ENCODE results near the gene IFT20.

The IFT20 gene

GRCh38 chr17:28372203-28372944, 37.1 kb upstream of the IFT20 start:
- H3K4me3 ChIP-seq (ENCODE audit: low read depth, low read length): peak overlapping the region; percentile 56
- peak; percentile 23 for DNase-seq (ENCODE audit: low read depth)
- TF ChIP-seq, protein P1, sequence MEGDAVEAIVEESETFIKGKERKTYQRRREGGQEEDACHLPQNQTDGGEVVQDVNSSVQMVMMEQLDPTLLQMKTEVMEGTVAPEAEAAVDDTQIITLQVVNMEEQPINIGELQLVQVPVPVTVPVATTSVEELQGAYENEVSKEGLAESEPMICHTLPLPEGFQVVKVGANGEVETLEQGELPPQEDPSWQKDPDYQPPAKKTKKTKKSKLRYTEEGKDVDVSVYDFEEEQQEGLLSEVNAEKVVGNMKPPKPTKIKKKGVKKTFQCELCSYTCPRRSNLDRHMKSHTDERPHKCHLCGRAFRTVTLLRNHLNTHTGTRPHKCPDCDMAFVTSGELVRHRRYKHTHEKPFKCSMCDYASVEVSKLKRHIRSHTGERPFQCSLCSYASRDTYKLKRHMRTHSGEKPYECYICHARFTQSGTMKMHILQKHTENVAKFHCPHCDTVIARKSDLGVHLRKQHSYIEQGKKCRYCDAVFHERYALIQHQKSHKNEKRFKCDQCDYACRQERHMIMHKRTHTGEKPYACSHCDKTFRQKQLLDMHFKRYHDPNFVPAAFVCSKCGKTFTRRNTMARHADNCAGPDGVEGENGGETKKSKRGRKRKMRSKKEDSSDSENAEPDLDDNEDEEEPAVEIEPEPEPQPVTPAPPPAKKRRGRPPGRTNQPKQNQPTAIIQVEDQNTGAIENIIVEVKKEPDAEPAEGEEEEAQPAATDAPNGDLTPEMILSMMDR (conservative IDR thresholded peaks at IDR 0.05; ENCODE audit: low read depth, low read length): no peak

GRCh38 chr17:28371245-28372202, 36.3 kb upstream of the IFT20 start, which contains the start of gene SARM1:
Gene SARM1 (plus strand): TSS chr17:28371694. CDS start chr17:28372033, 339 bp downstream.
- TF ChIP-seq, protein P1 (conservative IDR thresholded peaks at IDR 0.05; ENCODE audit: low read depth, low read length): no peak
- H3K4me3 ChIP-seq (ENCODE audit: low read depth, low read length): peak within 1 kb of the TSS; percentile 56
- DNase-seq (ENCODE audit: low read depth): peak; percentile 79

DNA sequence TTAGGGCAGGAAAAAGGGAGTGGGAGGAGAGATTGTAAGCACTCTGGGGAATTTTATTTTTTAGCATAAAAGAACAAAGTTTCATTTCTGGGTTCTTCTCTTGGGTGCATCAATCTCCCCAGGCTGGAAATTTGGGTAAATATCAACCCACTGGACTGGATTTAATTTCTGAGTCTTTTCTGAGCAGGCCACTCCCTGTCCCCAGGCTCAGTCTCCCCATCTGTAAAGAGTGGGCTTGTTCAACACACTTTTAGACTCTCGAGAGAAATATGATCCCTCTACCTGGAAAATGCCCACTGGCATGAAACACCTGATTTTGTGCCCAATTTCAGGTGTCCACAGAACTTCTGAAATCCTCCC, 35.5 kb upstream of the IFT20 start:
- no peak for DNase-seq (ENCODE audit: low read depth)
- no peak overlapping the region for H3K4me3 ChIP-seq (ENCODE audit: low read depth, low read length)
- TF ChIP-seq, protein P1 (conservative IDR thresholded peaks at IDR 0.05; ENCODE audit: low read depth, low read length): no peak

DNA sequence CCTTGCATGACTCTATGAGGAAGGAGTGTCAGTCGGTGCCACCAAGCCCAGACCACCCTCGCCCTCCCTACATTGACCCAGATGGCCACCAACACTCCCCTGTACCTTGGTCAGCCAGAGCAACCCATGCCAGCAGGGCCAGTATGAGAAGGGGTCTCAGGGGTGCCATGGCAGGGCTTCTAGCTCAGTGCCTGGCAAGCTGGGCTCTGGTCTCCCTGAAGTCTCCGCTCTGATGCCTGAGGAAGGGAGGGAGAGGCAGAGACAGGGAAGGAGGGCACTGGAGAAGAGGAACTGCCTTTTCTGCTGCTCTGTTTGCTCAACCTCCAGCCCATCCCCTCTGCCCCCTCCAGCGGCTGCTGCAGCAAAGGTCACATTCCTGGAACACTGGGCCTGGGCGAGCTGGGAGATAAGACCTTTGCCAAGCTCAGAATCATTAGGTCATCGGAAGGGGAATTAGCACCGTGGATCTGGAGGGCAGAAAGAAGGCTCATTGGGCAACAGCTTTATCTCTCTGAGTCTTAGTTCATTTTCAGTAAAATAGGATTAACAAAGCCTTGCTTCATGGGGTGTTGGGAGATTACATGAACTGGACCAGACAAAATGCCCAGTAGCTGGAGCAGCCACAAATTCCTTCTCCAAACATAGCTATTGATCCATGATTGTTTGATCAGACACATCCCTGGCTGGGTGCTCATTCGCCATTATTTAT, 34.9 kb upstream of the IFT20 start, which contains the start of gene VTN:
VTN (minus strand) TSS at position 273 of the 709 bp plus-strand sequence; CDS start at position 169, 104 bp downstream.
- DNase-seq (ENCODE audit: low read depth): peak; percentile 26
- TF ChIP-seq, protein P1 (conservative IDR thresholded peaks at IDR 0.05; ENCODE audit: low read depth, low read length): no peak
- peak within 1 kb of the TSS; percentile 56 for H3K4me3 ChIP-seq (ENCODE audit: low read depth, low read length)

GRCh38 chr17:28369684-28370034, 34.4 kb upstream of the IFT20 start:
- TF ChIP-seq, protein P1 (conservative IDR thresholded peaks at IDR 0.05; ENCODE audit: low read depth, low read length): no peak
- no peak overlapping the region for H3K4me3 ChIP-seq (ENCODE audit: low read depth, low read length)
- no peak for DNase-seq (ENCODE audit: low read depth)

DNA sequence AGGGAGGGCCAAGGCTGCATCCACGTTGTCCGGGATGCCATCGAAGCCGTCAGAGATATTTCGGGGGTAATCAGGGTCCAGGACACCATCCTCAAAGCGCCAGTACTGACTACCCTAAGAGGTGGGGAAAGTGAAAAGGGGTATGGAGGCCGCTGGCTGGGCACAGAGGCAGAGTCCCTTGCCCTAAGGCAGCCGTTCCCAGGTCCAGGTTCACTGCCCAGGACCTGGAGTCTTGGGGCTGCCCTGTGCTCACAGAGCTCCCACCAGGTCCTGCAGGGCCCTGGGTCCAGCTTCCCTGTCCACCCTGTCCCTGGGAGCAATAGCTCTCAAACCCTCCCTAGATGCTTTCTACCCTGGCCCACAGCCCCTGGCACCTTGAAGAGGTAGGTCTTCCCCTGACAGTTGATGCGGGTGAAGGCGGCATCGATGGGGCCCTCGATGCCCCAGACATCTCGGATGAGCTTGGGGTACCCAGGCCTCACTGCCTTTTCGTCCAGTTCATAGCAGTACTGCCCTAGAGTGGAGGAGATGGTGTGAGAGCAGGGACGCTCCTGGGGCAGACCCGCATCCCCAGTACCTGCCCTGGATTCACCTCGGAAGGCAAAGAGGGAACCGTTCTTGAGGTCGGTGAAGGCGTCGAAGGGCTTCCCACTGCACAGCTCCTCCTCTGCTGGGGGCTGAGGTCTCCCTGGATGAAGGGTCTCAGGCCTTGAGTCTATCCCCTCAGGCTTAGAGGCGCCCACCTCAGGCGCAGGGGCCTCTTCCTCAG, 33.8 kb upstream of the IFT20 start:
- TF ChIP-seq, protein P1 (conservative IDR thresholded peaks at IDR 0.05; ENCODE audit: low read depth, low read length): no peak
- H3K4me3 ChIP-seq (ENCODE audit: low read depth, low read length): no peak overlapping the region
- no peak for DNase-seq (ENCODE audit: low read depth)
